ENCODE data around the gene TMEM161B.
A peak's percentile ranks its signal among the peaks of the same experiment; 100 is the strongest.
"Not testable (repeated sequence)": the region's sequence is repeated elsewhere in the genome, so short reads cannot be mapped to it uniquely, and the experiment has no call there.

Gene TMEM161B

GRCh38 chr5:88248743-88249540 lies 19.7 kb downstream of the TMEM161B start:
- DNase-seq (ENCODE audit: low read depth) = no peak

- DNase-seq (ENCODE audit: low read depth) = no peak
Observed at GRCh38 chr5:88248094-88248493, 20.6 kb downstream of the TMEM161B start.

GRCh38 chr5:88245893-88246244 lies 22.8 kb downstream of the TMEM161B start:
- no peak for DNase-seq (ENCODE audit: low read depth)

GRCh38 chr5:88245241-88245892 lies 23.3 kb downstream of the TMEM161B start:
- DNase-seq (ENCODE audit: low read depth) = no peak

GRCh38 chr5:88244686-88245085 lies 24.0 kb downstream of the TMEM161B start:
- DNase-seq (ENCODE audit: low read depth) = no peak

- not testable (repeated sequence) for DNase-seq (ENCODE audit: low read depth)
Observed at GRCh38 chr5:88243493-88243892, 25.2 kb downstream of the TMEM161B start.

- DNase-seq (ENCODE audit: low read depth) = no peak
Observed at GRCh38 chr5:88238732-88239131, 29.9 kb downstream of the TMEM161B start.

- peak; percentile 20 for DNase-seq (ENCODE audit: low read depth)
Observed at GRCh38 chr5:88236866-88237642, 31.6 kb downstream of the TMEM161B start.

- DNase-seq (ENCODE audit: low read depth) = no peak
Observed at GRCh38 chr5:88235828-88236227, 32.8 kb downstream of the TMEM161B start.

GRCh38 chr5:88235346-88235745 lies 33.3 kb downstream of the TMEM161B start:
- no peak for DNase-seq (ENCODE audit: low read depth)

GRCh38 chr5:88230546-88231066 lies 38.0 kb downstream of the TMEM161B start:
- DNase-seq (ENCODE audit: low read depth) = no peak

GRCh38 chr5:88226881-88227450 lies 41.7 kb downstream of the TMEM161B start:
- DNase-seq (ENCODE audit: low read depth) = no peak

GRCh38 chr5:88214655-88215054 lies 54.0 kb downstream of the TMEM161B start:
- no peak for DNase-seq (ENCODE audit: low read depth)

- DNase-seq (ENCODE audit: low read depth) = no peak
Observed at GRCh38 chr5:88207575-88207974, 61.1 kb downstream of the TMEM161B start.

- no peak for DNase-seq (ENCODE audit: low read depth)
Observed at GRCh38 chr5:88203981-88204750, 64.5 kb downstream of the TMEM161B start.

GRCh38 chr5:88195636-88196035 lies 73.0 kb downstream of the TMEM161B start:
- no peak for DNase-seq (ENCODE audit: low read depth)

GRCh38 chr5:88193896-88194295 lies 74.7 kb downstream of the TMEM161B start:
- no peak for DNase-seq (ENCODE audit: low read depth)

GRCh38 chr5:88190106-88190834 lies 78.4 kb downstream of the TMEM161B start:
- no peak for DNase-seq (ENCODE audit: low read depth)

GRCh38 chr5:88189484-88189883 lies 79.2 kb downstream of the TMEM161B start:
- not testable (repeated sequence) for DNase-seq (ENCODE audit: low read depth)

GRCh38 chr5:88188458-88189132 lies 80.0 kb downstream of the TMEM161B start:
- no peak for DNase-seq (ENCODE audit: low read depth)

All from HS-5 (cell line).